GM19324 (cell line): ENCODE results near the gene CEP135.
"Not testable (repeated sequence)": the region's sequence is repeated elsewhere in the genome, so short reads cannot be mapped to it uniquely, and the experiment has no call there.

Source experiments
- ATAC-seq: cut with Tn5 transposase; IDR thresholded peaks from one replicate; pipeline ENCODE4 v1.9.1; 2021; ENCODE audit warnings: mild to moderate bottlenecking, moderate library complexity; ENCODE audit not compliant: unreplicated experiment, low FRiP score

CEP135 gene

DNA sequence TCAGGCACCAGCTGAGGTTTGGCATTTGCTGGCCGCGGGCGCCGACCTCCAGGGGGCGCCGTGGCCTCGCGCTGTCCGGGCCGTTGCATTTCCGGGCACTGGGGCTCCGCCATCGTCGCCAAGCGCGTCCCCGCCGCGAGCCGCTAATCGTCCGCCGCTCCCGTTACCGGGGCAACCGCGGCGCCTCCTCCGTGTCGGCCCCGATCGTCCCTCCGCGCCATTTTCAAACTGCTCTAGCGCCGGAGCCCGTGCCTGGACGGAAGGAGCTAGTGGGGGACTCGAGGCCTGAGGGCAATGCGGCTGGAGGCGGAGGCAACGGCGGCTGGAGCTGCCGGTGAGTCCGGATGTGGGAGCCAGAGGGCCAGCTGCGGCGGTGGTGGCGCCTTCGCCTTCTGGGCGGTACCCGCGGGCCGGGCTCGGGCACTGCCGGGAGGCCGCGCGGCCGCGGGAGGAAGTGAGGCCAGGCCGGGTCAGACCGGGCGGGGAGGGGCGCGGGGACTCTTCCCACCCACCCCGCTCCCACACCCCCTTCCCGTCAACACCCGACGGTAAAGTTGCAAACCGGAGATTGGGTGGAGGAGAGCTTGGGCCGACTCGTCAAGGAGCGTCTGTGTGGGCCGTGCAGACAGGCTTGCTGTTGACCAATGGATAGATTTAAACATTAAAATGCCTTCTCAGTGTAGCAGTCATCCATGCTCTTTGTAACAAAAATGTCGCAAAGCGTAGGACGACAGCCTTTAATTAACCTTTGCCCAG is at the start of gene CEP135:
CEP135 (plus strand) TSS at position 220 of the 756 bp plus-strand sequence. CDS start 3,186 bp downstream, outside the sequence.
- peak; percentile 88 for ATAC-seq

- ATAC-seq = no peak
Measured at GRCh38 chr4:55902677-55903076, 46.1 kb upstream of the CEP135 start.

GRCh38 chr4:55903577-55903976 is 45.2 kb upstream of the CEP135 start:
- ATAC-seq = no peak

DNA sequence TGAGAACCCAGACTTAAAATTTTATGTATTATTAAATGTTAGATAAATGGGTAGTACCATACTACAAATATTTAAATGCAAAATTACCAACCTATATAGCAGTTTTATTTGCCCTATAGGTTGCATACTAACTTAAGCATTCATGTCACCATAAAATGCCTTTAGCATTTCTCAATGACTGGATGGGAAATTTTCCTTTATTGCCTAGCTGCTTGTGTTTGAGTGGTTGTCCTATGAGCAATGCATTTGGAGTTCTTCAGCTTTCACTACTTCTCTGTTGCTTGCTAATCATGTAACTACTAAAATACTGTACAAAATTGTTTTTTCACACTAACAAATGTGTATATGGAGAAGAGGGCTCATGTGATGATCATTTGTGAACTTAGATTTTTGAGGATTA is 44.2 kb upstream of the CEP135 start:
- no peak for ATAC-seq

DNA sequence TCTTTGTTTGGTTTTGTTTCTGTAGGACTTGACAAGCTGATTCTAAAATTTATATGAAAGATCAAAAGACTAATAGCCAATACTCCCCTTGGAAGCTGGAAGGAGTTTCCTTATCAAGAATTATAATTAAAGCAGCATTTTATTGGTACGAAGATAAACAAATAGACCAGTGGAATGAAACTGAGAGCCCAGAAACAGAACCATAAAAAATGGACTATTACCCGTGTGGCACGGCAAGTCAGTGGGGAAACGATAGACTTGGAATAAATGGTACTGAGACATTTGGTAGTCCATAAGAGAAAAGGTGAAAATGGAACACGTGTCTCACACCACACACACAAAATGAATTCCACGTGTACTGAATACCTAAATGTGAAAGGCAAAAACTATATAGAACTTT is 42.4 kb upstream of the CEP135 start:
- ATAC-seq = no peak

DNA sequence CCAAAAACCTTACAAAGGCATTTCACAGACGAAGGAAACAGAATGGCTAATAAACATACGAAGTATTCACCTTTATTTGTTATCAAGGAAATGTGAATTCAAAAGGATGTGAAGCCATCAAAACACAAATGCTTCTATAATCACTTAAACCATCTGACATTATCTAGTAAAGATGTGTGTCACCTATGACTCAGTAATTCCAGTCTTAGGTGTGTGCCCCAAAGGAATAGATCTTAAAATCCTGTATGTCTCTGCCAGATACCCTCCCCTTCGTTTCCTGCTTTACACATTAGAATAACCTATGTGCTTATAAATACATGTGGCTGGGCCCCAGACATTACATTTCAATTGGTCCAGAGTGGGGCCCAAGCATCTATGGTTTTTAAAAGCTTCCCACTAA is 41.8 kb upstream of the CEP135 start:
- ATAC-seq = no peak

DNA sequence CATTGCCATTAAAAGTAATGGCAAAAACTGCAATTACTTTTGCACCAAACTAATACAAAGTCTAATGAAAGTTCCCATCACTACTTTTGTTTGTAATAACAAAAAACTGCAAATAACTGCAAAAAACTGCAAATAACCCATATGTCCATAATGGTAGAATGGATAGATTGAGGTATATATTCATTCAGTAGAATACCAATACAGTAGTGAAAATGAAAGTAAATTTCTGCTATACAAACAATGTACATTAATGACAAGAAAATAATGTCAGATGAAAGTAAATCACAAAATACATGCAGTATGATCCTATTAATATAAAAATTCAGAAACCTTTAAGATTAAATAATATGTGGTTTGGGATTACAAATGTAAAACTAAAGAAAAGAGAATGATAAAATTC is 41.3 kb upstream of the CEP135 start:
- ATAC-seq = no peak

GRCh38 chr4:55910140-55910539 is 38.6 kb upstream of the CEP135 start:
- ATAC-seq = no peak

DNA sequence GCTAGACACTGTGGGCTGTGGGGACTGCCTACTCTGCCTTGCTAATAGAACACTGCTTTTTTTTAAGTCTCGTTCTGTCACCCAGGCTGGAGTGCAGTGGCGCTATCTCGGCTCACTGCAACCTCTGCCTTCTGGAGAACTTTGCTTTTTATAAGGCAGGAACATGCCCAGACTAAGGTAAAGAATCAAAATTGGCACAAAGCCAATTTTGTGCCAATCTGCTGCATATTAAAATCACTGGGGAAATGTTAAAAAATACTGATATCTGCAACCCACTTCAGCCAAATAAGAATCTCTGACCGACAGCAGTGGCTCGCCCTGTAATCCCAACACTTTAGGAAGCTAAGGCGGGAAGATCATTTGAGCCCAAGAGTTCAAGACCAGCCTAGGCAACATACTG is 36.5 kb upstream of the CEP135 start:
- no peak for ATAC-seq

GRCh38 chr4:55920571-55920970 is 28.2 kb upstream of the CEP135 start:
- no peak for ATAC-seq

GRCh38 chr4:55921093-55921492 is 27.7 kb upstream of the CEP135 start:
- no peak for ATAC-seq

- no peak for ATAC-seq
Measured at GRCh38 chr4:55925241-55925640, 23.5 kb upstream of the CEP135 start.

DNA sequence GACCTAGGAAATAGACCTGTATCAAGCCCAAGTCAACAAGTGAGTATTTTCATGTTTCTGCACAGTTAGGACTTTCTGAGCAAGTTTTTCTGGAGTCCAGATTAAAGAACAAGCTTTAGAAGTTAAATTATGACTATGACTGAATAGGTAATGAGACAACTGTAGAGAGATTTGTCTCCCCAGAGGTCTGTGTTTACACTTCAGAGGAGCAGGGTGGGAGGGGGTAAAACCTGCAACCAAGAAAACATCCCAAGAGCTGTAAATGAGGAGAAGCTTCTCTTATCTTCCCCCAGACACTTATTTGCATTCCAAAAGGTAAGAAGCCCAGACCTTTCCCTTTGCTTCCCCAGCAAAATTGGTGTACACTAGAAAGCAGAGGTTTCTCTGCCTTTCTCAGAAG is 22.1 kb upstream of the CEP135 start:
- ATAC-seq = no peak

- ATAC-seq = no peak
Measured at GRCh38 chr4:55927803-55928437, 20.8 kb upstream of the CEP135 start.

- no peak for ATAC-seq
Measured at GRCh38 chr4:55928846-55929245, 19.9 kb upstream of the CEP135 start.

GRCh38 chr4:55931043-55931442 is 17.7 kb upstream of the CEP135 start:
- no peak for ATAC-seq

GRCh38 chr4:55931833-55932232 is 16.9 kb upstream of the CEP135 start:
- no peak for ATAC-seq

- ATAC-seq = no peak
Measured at GRCh38 chr4:55932511-55932910, 16.2 kb upstream of the CEP135 start.

DNA sequence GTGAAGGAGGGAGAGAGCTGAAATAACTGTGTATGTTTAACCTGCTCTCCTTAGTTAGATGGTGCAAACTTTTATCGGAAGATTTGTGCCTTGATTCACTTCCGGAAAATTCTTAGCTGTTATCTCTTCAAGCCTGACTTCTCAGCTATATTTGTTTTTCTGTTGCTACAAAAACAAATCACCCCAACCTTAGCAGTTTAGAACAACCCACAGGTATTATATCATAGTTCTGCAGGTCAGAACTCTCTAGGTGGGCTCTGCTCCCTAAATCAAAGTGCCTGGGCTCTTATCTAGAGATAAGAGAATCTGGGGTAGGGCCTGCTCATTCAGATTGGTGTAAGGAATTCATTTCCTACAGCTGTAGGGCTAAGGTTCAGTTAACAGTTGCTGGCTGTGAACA is 15.1 kb upstream of the CEP135 start:
- no peak for ATAC-seq

DNA sequence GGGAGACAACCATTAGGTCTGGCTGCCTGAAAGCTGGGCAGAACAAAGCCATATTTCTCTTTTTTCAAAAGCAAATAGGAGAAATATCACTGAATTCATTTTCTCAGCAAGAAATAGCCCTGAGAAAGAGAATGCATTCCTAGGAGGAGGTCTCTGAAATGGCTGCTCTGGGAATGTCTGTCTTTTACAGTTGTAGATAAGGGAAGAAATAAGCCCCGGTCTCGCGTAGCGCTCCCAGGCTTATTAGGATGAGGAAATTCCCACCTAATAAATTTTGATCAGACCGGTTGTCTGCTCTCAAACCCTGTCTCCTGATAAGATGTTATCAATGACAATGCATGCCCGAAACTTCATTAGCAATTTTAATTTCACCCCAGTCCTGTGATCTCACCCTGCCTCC is 12.8 kb upstream of the CEP135 start:
- ATAC-seq = not testable (repeated sequence)

- no peak for ATAC-seq
Measured at GRCh38 chr4:55938481-55938880, 10.3 kb upstream of the CEP135 start.

DNA sequence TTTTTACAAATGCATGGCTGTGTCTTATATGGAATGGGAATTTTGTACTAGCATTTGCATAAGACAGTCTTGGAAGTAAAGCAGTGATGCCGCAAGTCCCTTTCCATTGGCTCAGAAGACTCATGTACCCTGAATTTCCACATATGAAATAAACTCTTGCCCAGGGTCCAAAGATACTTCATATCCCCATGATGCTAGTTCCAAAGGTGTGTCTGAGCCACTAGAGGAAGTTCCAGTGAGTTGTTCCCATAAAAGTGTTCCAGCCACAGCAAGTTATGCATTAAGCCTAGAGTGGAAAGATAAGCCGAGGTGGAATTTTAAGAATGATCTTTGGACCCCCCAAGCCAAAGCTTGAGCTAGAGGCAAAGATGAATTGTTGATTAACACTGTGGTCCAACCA is 9.3 kb upstream of the CEP135 start:
- no peak for ATAC-seq
